HL-60 (cell line): ENCODE measurements around the gene CBX6.

Experiments used
- DNase-seq, 2 experiments: peaks; one replicate each; pipeline ENCODE4 v3.0.0-alpha.2; 2010 to 2020; ENCODE audit warnings: low read depth in 1 of 2, low spot score in 1 of 2
- H3K27ac ChIP-seq: fragments of 250-450 bp; sonication (Bioruptor Pico); replicated peaks from 2 replicates; pipeline ENCODE4 v1.5.1; 2020; ENCODE audit warnings: mild to moderate bottlenecking, moderate library complexity
- H3K27me3 ChIP-seq: fragments of 250-450 bp; sonication (Bioruptor Pico); 2 replicates; pipeline ENCODE4 v1.5.1; 2021; ENCODE audit warnings: mild to moderate bottlenecking, moderate library complexity; ENCODE audit not compliant: insufficient read depth, poor library complexity, severe bottlenecking
- H3K4me3 ChIP-seq: replicated peaks from 2 replicates; pipeline ENCODE4 v1.5.1; 2011; ENCODE audit warnings: mild to moderate bottlenecking, control low read depth, low read length; ENCODE audit not compliant: insufficient read depth
- CTCF ChIP-seq: IDR thresholded peaks from one replicate; pipeline ENCODE4 v1.5.1; 2011; ENCODE audit warnings: low read length, control low read depth, inconsistent platforms; ENCODE audit not compliant: insufficient read depth
- GABPA ChIP-seq: IDR thresholded peaks from 2 replicates; pipeline ENCODE4 v1.6.1; 2012; ENCODE audit warnings: low read depth
- POLR2AphosphoS5 ChIP-seq: IDR thresholded peaks from 2 replicates; pipeline ENCODE4 v1.6.1; 2012; ENCODE audit warnings: low read depth
- REST ChIP-seq: IDR thresholded peaks from 2 replicates; pipeline ENCODE4 v1.6.1; 2012; ENCODE audit warnings: low read depth; ENCODE audit not compliant: insufficient replicate concordance
- SPI1 ChIP-seq: IDR thresholded peaks from 2 replicates; pipeline ENCODE4 v1.6.1; 2012; ENCODE audit warnings: low read depth, mild to moderate bottlenecking, borderline replicate concordance

CBX6 gene

GRCh38 chr22:38834215-38834953, 37.6 kb downstream of the CBX6 start:
- no peak for DNase-seq
- TF ChIP-seq GABPA: no peak
- TF ChIP-seq SPI1: no peak
- no peak for TF ChIP-seq POLR2AphosphoS5
- TF ChIP-seq REST: no peak
- TF ChIP-seq CTCF: no peak
- H3K27me3 ChIP-seq: peaks cover 14% of the 10 kb centered on the region
- H3K27ac ChIP-seq: no peak overlapping the region
- no peak overlapping the region for H3K4me3 ChIP-seq

GRCh38 chr22:38833061-38833460, 39.0 kb downstream of the CBX6 start:
- no peak for TF ChIP-seq CTCF
- TF ChIP-seq GABPA: no peak
- no peak for TF ChIP-seq REST
- TF ChIP-seq POLR2AphosphoS5: no peak
- no peak for TF ChIP-seq SPI1
- no peak for DNase-seq
- Histone ChIP-seq H3K4me3 (no peak overlapping the region), H3K27me3 (peaks cover 9% of the 10 kb centered on the region), H3K27ac (no peak overlapping the region)

- Histone ChIP-seq H3K27ac (no peak overlapping the region), H3K27me3 (peaks cover 10% of the 10 kb centered on the region), H3K4me3 (no peak overlapping the region)
- no peak for DNase-seq
- TF ChIP-seq POLR2AphosphoS5: no peak
- no peak for TF ChIP-seq SPI1
- TF ChIP-seq CTCF: no peak
- TF ChIP-seq REST: no peak
- TF ChIP-seq GABPA: no peak
These were observed 39.7 kb downstream of the CBX6 start for GRCh38 chr22:38832005-38832978.
